Measurements from ENCODE around the gene GRIFIN. TPM values are rescaled to one million over a fixed set of nuclear protein-coding genes. Genes with fewer than 3 reads are reported as not detected.

GRIFIN gene
- total RNA-seq, 3 donors from 2014 or later, result not detected

DNA sequence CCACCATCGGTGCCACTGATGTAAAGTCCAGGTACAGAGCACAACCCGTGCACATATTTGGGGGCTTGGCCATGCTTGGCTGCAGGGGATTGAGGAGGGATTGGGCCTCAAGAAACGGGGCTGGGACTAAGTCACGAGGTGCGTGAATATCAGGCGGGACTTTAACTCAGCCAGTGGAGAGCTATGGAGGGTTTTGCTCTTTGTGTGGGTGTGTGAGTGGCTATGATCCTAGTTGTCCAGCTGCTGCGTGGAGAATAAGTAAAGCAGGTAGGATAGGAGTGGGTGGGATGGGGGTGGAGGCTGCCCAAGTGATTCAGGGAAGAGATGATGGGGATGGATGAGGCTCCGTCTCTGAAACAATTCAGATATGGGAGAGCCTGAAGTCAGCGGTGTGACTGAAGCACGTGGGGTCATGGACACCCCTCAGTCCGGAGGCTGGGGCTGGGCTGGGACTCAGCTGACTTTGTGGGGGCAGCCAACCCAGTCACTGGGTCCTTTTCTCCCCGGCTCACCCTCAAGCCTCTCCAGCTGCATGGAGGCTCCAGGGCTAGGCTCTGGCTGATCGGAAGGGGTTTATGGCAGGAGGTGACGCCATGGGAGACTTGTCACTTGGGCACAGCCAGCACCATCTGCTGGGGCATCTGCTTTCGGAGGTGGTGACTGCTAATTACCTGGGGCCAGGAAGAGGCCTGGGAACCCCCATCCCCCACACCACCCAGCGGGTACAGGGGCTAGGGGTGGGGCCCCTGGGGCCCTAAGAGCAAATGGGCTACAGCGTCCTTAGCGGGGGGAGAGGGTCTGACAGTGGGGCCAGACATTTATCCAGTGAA is 41.7 kb upstream of the GRIFIN start:
- H3K9me3 Mint-ChIP-seq, result no peaks in the 10 kb centered on the region
- no peaks in the 10 kb centered on the region for H3K36me3 Mint-ChIP-seq (ENCODE audit: insufficient read depth)
- no peak for ATAC-seq
- peaks cover 39% of the 10 kb centered on the region for H3K4me1 Mint-ChIP-seq (ENCODE audit: low read depth)
- no peak for DNase-seq
- H3K4me3 Mint-ChIP-seq, result peak overlapping the region; percentile 67
- no peaks in the 10 kb centered on the region for H3K27me3 Mint-ChIP-seq (ENCODE audit: low read depth)

DNA sequence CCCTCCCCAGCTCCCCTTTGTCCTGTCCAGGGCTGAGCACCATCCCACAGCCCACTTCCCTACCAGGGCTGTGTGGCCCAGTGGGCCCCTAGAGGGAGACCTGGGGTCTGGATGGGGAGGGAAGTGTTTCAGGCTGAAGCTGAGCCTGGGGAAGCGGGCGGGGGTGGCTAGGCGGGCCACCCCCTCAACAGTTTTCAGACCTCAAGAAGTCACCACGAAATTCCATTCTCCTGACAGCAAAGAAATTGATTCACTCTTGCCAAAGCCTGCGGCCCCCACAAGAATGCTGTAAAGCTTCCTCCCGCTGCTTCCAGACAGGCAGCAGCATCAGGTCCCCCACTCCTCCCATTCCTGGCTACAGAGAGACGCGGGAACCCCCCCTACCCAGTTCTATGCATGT is 40.8 kb upstream of the GRIFIN start:
- H3K4me1 Mint-ChIP-seq (ENCODE audit: low read depth), result peaks cover 41% of the 10 kb centered on the region
- no peak overlapping the region for H3K4me3 Mint-ChIP-seq
- ATAC-seq (no peak), DNase-seq (no peak)
- no peaks in the 10 kb centered on the region for H3K27me3 Mint-ChIP-seq (ENCODE audit: low read depth)
- no peaks in the 10 kb centered on the region for H3K36me3 Mint-ChIP-seq (ENCODE audit: insufficient read depth)
- no peaks in the 10 kb centered on the region for H3K9me3 Mint-ChIP-seq

DNA sequence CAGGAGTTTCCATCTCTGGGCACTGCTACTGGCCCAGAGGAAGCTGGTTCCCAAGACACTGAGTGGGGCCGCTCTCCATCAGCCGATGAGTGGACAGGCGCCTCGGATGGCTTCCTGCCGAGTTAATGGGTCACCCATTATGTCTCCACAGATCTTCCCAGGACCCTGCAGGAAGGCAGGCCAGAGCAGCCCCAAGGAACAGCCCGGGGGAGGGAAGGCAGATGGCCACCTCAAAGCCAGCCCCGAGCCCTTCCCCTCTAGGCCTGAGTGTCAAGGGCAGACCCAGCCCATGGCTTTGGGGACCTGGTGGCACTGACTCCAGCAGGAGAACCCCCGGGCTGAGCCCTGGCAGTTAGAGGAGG is 40.0 kb upstream of the GRIFIN start:
- no peak for ATAC-seq
- no peak overlapping the region for H3K4me3 Mint-ChIP-seq
- peaks cover 43% of the 10 kb centered on the region for H3K4me1 Mint-ChIP-seq (ENCODE audit: low read depth)
- H3K36me3 Mint-ChIP-seq (ENCODE audit: insufficient read depth), result no peaks in the 10 kb centered on the region
- no peaks in the 10 kb centered on the region for H3K27me3 Mint-ChIP-seq (ENCODE audit: low read depth)
- H3K9me3 Mint-ChIP-seq, result no peaks in the 10 kb centered on the region
- no peak for DNase-seq

- Mint-ChIP-seq H3K36me3 (ENCODE audit: insufficient read depth) (no peaks in the 10 kb centered on the region), H3K4me3 (no peak overlapping the region), H3K4me1 (ENCODE audit: low read depth) (peaks cover 46% of the 10 kb centered on the region), H3K9me3 (no peaks in the 10 kb centered on the region), H3K27me3 (ENCODE audit: low read depth) (no peaks in the 10 kb centered on the region)
- ATAC-seq (no peak), DNase-seq (no peak)
Measured at GRCh38 chr7:2515424-2516193, 39.4 kb upstream of the GRIFIN start.

DNA sequence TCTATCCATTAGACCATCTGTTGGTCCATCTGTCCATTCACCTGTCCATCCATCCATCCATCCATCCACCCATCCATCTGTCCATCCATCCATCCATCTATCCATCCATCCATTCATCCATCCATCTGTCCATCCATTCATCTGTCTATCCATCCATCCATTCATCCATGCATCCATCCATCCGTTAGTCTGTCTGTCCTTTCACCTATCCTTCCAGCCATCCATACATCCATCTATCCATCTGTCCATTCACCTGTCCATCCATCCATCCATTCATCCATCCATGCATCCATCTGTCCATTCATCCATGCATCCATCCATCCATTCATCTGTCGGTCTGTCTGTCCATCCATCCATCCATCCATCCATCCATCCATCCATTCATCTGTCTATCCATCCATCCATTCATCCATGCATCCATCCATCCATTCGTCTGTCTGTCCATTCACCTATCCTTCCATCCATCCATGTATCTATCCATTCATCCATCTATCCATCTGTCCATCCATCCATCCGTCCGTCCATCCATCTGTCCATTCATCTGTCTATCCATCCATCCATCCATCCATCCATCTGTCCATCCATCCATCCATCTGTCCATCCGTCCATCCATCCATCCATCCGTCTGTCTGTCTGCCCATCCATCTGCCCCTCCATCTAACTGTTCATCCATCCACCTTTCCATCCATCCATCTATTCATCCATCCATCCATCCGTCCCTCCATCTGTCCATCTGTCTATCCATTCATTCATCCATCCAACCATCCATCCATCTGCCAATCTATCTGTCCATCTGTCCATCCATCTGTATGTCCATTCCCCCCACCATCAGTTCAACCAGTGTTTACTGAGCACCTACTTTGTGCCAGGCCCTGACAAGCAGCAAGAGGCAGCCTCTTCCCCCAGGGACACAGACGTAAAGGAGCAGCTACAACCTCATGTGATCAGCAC is 38.5 kb upstream of the GRIFIN start:
- DNase-seq (no peak), ATAC-seq (no peak)
- Mint-ChIP-seq H3K4me3 (no peak overlapping the region), H3K4me1 (ENCODE audit: low read depth) (peaks cover 52% of the 10 kb centered on the region), H3K9me3 (no peaks in the 10 kb centered on the region), H3K27me3 (ENCODE audit: low read depth) (no peaks in the 10 kb centered on the region), H3K36me3 (ENCODE audit: insufficient read depth) (no peaks in the 10 kb centered on the region)

GRCh38 chr7:2513702-2514101 is 37.5 kb upstream of the GRIFIN start:
- no peak for ATAC-seq
- peaks cover 62% of the 10 kb centered on the region for H3K4me1 Mint-ChIP-seq (ENCODE audit: low read depth)
- no peaks in the 10 kb centered on the region for H3K9me3 Mint-ChIP-seq
- H3K27me3 Mint-ChIP-seq (ENCODE audit: low read depth), result no peaks in the 10 kb centered on the region
- no peaks in the 10 kb centered on the region for H3K36me3 Mint-ChIP-seq (ENCODE audit: insufficient read depth)
- DNase-seq, result no peak
- H3K4me3 Mint-ChIP-seq, result no peak overlapping the region

- DNase-seq (no peak), ATAC-seq (no peak)
- H3K27me3 Mint-ChIP-seq (ENCODE audit: low read depth), result no peaks in the 10 kb centered on the region
- H3K9me3 Mint-ChIP-seq, result no peaks in the 10 kb centered on the region
- no peaks in the 10 kb centered on the region for H3K36me3 Mint-ChIP-seq (ENCODE audit: insufficient read depth)
- peaks cover 63% of the 10 kb centered on the region for H3K4me1 Mint-ChIP-seq (ENCODE audit: low read depth)
- no peak overlapping the region for H3K4me3 Mint-ChIP-seq
Measured at GRCh38 chr7:2512713-2513112, 36.5 kb upstream of the GRIFIN start.

DNA sequence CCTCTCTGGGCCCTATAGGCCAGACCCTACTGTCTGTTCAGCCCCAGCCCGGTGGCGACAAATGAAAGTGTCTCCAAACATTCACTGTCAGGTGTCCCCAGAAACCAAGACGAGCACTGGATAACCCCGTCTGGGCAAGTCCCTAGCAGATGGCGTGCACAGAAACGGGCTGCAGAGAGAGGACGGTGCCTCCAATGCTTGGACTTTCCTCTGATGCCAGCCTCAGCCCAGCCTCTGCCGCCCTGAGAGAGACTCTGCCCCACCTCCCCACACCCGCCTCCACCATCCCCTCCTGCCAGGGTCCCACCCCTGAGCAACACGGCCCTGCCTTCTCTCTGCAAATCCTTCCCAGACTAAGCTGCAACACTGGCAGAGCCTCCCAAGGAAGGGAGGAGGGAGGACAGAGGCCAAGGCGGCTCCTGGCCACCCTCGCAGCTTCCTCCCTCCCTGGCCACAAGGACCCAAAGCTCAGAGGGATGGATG is 36.0 kb upstream of the GRIFIN start:
- no peaks in the 10 kb centered on the region for H3K36me3 Mint-ChIP-seq (ENCODE audit: insufficient read depth)
- peaks cover 59% of the 10 kb centered on the region for H3K4me1 Mint-ChIP-seq (ENCODE audit: low read depth)
- peak overlapping the region; percentile 64 for H3K4me3 Mint-ChIP-seq
- DNase-seq (no peak), ATAC-seq (peak in 1 of 2 donors; percentile 3)
- no peaks in the 10 kb centered on the region for H3K27me3 Mint-ChIP-seq (ENCODE audit: low read depth)
- no peaks in the 10 kb centered on the region for H3K9me3 Mint-ChIP-seq

- Mint-ChIP-seq H3K4me1 (ENCODE audit: low read depth) (peaks cover 57% of the 10 kb centered on the region), H3K9me3 (no peaks in the 10 kb centered on the region), H3K27me3 (ENCODE audit: low read depth) (no peaks in the 10 kb centered on the region)
Measured at GRCh38 chr7:2511769-2512168, 35.6 kb upstream of the GRIFIN start.

GRCh38 chr7:2510909-2511768 is 34.9 kb upstream of the GRIFIN start:
- H3K4me1 Mint-ChIP-seq (ENCODE audit: low read depth), result peaks cover 57% of the 10 kb centered on the region
- peak; percentile 37 to 44 for ATAC-seq
- H3K27me3 Mint-ChIP-seq (ENCODE audit: low read depth), result no peaks in the 10 kb centered on the region
- H3K36me3 Mint-ChIP-seq (ENCODE audit: insufficient read depth), result no peaks in the 10 kb centered on the region
- DNase-seq, result peak; percentile 48
- no peaks in the 10 kb centered on the region for H3K9me3 Mint-ChIP-seq
- H3K4me3 Mint-ChIP-seq, result peak overlapping the region; percentile 64

More at GRCh38 chr7:2511769-2512168, 35.6 kb upstream of the GRIFIN start:
- Mint-ChIP-seq H3K36me3 (ENCODE audit: insufficient read depth) (no peaks in the 10 kb centered on the region), H3K4me3 (peak overlapping the region; percentile 64)
- no peak for ATAC-seq
- DNase-seq, result no peak

DNA sequence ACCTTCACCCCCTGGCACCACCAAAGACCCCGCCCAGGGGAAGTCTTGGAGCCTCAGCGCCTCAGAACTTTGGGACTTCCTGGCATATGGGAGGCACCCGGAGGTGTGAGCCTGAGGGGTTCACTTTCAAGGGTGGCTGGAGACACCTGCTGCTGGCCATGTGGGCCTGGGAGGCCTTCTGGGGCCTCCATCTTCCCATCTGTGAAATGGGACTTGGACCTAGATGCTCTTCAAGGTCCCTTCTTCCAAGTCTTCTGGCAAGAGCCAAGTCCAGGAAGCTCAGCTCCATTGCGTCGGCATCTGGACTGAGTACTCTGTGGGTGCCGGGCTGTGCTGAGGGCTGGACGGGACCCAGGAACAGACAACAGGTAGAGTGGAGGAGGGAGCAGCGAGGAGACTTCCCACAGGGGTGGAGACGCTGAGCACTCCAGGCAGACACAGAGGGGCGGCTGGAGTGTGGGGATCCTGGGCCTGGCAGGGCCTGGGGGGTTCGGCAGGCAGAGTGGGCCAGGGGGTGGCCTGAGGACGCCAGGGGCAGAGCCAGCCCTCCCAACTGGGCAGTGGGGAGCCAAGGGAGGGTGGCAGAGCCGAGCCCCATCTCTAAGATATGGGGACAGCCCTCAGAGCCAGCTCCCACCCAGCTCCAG is 34.1 kb upstream of the GRIFIN start:
- no peak for ATAC-seq
- H3K4me3 Mint-ChIP-seq, result peak overlapping the region; percentile 54
- H3K4me1 Mint-ChIP-seq (ENCODE audit: low read depth), result peaks cover 57% of the 10 kb centered on the region
- H3K9me3 Mint-ChIP-seq, result no peaks in the 10 kb centered on the region
- H3K27me3 Mint-ChIP-seq (ENCODE audit: low read depth), result no peaks in the 10 kb centered on the region
- no peaks in the 10 kb centered on the region for H3K36me3 Mint-ChIP-seq (ENCODE audit: insufficient read depth)
- no peak for DNase-seq

DNA sequence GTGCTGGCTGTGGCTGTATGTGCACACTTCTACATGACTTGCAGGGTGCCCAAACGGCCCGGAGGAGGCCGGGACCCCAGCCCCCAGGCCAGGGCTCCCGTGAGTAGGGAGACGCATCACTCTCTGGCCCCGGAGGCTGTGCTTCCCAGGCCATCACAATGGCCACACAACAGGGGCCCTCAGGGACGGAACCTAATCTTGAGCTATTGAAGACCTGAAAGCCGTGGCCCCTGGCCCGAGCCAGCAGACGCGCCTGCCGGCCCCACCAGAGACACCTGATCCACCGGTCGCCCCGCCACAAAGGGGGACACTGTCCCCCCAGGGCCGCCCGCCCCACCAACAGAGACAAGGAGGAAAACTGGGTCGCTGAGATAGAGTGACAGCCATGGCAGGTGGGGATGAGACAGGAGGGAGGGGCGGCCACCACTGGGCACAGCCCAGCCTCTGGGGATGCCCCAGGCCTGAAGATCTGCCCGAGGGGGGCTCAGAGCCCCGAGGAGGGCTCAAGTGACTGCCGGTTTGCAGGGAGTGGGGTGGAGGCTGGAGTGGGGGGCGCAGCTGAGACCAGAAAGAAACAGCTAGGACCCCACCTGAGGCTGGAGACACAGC is 33.2 kb upstream of the GRIFIN start:
- no peak for ATAC-seq
- Mint-ChIP-seq H3K9me3 (no peaks in the 10 kb centered on the region), H3K4me3 (peak overlapping the region; percentile 73), H3K36me3 (ENCODE audit: insufficient read depth) (no peaks in the 10 kb centered on the region), H3K27me3 (ENCODE audit: low read depth) (no peaks in the 10 kb centered on the region), H3K4me1 (ENCODE audit: low read depth) (peaks cover 57% of the 10 kb centered on the region)
- no peak for DNase-seq
